Right lobe of liver (tissue), 4 donors: Measurements from ENCODE around the gene BRD4.

Source experiments
- POLR2A ChIP-seq: fragments of 450-650 bp; IDR thresholded peaks from one replicate; pipeline ENCODE4 v1.6.1; 2017; ENCODE audit warnings: antibody characterized with exemption, mild to moderate bottlenecking
- TF ChIP-seq, protein P1 (sequence below), 4 donors: fragments of 200-600 bp in 3 of 4; fragments of 450-650 bp in 1 of 4; IDR thresholded peaks; one replicate each; pipeline versions ENCODE4 v1.5.1 to v1.8.0; 2016 to 2022; ENCODE audit warnings: antibody characterized with exemption in 4 of 4, mild to moderate bottlenecking in 2 of 4
- donor health status: DM: no; HTN: no; CAD: no.
- donor health status: DM: no; HTN: no; CAD: no.
- donor health status: DM: no; HTN: yes; CAD: no.

DNA sequence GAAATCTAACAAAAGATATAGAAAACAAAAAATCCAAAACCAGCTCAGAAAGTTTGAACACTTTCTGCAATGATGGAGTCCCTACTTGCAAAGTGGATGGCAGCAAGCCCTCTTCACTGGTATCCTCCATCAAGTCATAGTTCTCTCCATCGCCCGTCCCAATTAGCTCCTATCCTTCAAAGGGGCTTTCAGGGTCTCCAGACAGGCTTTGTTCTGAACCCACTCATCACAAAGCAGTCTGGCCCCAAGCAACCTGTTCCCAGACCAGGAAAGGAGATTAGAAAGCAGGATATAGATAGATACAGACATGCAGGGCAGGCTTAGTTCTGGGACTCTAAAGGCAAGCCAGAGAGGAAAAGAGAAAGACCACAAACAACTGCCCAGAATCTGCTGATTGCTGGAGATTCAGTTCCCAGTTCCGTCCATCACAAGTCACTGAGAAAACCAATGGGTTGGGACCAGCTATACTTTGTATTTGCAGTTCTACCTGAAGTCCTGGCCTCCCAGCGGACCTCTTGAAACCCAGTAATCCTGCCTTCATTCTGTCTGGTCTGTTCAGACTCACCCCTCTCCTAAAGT is 52.9 kb downstream of the BRD4 start:
- TF ChIP-seq, protein P1, sequence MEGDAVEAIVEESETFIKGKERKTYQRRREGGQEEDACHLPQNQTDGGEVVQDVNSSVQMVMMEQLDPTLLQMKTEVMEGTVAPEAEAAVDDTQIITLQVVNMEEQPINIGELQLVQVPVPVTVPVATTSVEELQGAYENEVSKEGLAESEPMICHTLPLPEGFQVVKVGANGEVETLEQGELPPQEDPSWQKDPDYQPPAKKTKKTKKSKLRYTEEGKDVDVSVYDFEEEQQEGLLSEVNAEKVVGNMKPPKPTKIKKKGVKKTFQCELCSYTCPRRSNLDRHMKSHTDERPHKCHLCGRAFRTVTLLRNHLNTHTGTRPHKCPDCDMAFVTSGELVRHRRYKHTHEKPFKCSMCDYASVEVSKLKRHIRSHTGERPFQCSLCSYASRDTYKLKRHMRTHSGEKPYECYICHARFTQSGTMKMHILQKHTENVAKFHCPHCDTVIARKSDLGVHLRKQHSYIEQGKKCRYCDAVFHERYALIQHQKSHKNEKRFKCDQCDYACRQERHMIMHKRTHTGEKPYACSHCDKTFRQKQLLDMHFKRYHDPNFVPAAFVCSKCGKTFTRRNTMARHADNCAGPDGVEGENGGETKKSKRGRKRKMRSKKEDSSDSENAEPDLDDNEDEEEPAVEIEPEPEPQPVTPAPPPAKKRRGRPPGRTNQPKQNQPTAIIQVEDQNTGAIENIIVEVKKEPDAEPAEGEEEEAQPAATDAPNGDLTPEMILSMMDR (IDR thresholded peaks at IDR 0.05), result no peak
- no peak for TF ChIP-seq POLR2A
